Renal cortical epithelial cell (primary cell): ENCODE measurements around the gene TMEM208. TPM values are rescaled to one million over a fixed set of nuclear protein-coding genes. Genes with fewer than 3 reads are reported as not detected.

Experiments used
- DNase-seq: peaks from one replicate; pipeline ENCODE4 v3.0.0-alpha.2; 2011; ENCODE audit warnings: low read depth
- total RNA-seq: library from RNA; depleted of rRNA; stranded (reverse); fragments of >200 nt; gene quantifications from 2 replicates; pipeline ENCODE4 v1.2.3, GENCODE V29; 2014

The TMEM208 gene
- 22.0 and 50.2 TPM in 2 replicates for total RNA-seq

DNA sequence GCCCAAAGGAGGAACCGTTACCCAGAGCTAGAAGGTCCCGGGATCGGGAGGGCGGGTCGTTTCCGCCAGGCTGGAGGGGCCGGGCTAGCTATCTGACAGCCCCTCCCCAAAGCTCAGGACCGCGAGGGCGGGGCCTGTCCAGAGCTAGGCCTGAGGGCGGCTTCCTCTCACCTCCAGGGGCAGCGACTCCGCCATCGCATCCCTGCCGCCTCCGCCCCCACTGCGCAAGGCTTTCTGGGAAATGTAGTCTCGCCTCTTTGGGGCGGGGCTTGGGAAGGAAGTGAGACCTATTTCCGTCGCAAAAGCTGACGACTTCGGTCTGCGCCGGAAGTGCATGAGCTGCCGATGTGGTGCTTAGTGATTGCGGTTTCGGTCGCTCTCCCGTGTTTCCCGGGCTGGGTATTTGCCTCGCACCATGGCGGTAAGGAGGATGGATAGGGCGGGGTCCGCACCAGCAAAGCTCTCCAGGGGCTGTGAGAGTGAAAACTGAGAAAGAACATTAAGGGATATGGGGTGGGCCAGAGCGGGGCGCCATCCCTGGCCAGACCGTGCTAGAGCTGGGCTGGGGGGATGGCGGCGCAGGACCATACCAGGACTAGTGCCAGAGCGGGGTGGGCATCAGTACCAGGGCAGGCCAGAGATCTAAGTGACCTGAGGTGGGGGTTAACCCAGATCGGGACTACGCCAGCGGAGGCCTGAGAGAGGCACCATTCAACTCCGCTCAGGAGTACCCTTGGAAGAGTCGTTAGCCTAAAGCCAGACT lies at the start of gene TMEM208:
Gene TMEM208, plus strand, starts transcription at position 327 of the 763 bp plus-strand sequence. Its CDS starts 89 bp downstream, at position 416.
- peak; percentile 94 for DNase-seq

DNA sequence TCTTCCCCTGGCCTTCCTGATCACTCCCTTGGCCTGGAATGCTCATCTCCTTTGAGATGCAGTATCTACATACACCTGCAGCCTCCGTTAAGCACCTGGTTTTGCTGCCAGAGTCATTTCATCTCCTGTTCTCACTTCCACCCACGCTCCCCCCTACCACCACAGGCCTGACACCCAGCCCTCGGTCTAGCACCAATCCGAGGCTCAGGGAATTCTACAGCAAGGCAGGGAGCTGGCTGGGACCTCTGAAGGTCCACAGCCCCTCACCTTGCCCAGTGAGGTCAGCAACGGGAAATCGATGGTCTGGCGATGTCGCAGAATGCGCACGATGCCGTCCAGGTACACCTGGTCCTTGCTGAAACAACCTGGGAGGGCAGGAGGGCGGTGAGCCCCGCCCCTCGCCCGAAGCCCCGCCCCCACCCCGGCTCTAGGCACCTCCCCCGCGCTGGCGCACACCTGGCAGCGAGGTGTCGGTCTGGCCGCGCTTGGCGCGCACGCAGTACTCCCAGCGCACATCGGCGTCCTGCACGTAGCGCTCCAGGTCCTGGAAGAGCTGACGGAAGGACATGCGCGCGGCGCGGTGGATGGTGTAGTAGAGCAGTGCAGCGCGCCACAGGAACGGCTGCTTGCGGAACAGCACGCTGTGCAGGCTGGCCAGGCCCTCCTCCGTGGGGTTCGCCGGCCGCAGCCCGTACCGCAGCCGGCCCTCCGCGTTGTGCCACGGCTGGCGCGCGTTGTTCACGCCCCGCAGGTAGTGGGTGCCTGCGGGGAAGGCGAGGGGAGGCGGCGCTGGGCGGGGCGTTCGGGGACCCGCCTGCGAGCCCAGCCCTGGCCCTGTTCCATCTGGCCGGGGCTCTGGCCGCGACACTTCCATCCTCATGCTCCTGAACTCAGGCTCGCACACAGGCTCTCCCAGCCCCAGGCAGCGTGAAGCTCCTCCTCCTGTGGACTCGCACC lies 48.9 kb upstream of the TMEM208 start:
- peak; percentile 23 for DNase-seq

GRCh38 chr16:67179421-67180080 lies 47.4 kb upstream of the TMEM208 start:
- DNase-seq = no peak

DNA sequence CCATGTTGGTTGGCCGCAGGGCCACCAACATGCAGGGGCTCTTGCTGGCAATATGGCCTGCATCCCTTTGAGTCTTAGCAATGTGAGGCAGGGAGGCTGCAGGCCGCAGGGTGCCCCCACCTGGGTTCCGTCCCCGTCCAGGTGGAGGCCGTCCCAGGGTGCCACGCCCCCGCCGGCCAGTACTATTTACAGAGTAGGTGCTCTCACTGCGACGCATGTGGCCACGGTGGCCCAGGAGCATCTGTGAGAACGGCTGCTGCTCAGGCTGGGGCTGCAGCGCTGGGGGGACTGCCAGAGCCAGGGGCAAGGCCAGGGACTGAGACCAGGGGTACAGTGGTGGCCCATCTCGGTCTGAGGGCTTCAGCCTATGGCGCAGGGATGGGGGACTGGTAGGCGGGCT lies 46.8 kb upstream of the TMEM208 start:
- no peak for DNase-seq

GRCh38 chr16:67181346-67181745 lies 45.6 kb upstream of the TMEM208 start:
- peak; percentile 33 for DNase-seq

DNA sequence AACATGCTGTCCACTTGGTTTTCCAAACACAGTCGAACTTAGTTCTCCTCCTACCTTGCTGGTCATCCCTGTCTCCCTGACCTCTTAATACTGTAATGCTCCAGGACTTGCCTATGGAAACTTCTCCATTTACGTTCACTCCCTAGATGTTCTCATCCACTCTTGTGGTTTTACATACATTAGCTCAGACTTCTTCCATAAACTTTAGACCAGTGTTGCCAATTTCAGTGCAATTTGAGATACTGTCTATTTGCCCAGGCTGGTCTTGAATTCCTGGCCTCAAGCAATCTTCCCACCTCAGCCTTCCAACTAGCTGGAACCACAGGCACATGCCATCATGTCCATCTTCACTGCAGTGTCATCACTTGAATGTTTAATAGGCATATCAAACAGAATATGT lies 44.6 kb upstream of the TMEM208 start:
- DNase-seq = no peak

DNA sequence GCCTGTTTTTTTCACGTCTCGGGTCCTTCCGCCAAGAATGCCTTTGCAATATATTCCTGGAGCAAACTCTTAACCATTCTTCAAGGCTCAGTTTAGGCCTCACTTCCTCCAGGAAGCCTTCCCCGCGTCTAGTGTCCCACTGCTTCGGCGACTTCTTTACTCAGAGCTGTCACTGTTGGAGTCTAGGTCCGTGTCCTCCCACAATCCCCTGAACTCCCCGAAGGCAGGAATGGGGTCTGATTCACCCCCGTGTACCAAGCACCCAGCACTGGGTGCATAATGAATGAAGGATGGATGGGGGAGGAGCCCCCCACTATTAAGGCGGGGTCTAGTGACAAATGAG lies 43.7 kb upstream of the TMEM208 start:
- no peak for DNase-seq

GRCh38 chr16:67183627-67184452 lies 43.1 kb upstream of the TMEM208 start, which contains the start of gene MATCAP1:
MATCAP1 (minus strand) TSS chr16:67183963; CDS start chr16:67180610, 3,353 bp downstream.
- peak; percentile 96 for DNase-seq

- DNase-seq = no peak
Measured at GRCh38 chr16:67184453-67184994, 42.4 kb upstream of the TMEM208 start.

GRCh38 chr16:67184995-67185650 lies 41.8 kb upstream of the TMEM208 start:
- DNase-seq = peak; percentile 78

DNA sequence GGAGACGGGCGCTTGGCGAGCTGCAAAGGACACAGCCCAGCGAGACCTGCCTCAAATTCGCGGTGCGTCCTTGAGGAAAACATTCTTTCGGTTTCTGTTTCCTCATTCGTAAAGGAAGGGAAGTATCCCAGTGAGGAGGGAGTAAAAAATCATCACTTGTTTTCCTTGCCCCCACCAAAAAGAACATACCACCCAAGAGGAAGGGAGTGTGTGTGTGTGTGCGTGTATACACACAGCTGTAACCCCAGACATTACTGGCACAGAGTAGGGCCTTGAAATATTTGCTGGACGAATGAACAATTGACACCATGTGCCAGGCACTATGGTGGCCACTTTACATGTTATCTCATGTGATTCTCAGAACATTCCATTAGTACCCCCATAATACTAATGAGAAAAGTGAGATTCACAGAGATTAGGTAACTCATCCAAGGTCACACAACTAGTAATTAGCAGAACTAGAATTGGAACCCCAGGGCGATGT lies 41.2 kb upstream of the TMEM208 start:
- DNase-seq = no peak

DNA sequence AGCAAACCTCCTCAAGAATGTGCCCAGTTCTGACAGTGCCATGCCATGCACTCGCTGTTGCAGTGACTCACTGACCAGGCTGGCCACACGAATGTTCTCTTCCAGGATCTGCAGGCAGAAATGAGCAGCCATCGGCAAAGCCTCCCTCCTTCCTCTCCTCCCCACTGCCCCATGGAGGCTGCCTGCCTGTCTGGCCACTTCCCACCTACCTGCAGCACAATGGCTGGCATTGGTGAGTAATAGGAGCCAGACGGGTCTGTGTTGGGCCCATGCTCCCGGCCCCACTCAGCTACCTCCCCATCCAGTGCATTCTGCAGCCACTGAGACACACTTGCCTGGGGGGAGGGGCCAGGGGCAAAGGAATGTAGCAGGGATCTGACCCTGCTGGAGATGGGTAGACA lies 40.4 kb upstream of the TMEM208 start:
- DNase-seq = peak; percentile 88

DNA sequence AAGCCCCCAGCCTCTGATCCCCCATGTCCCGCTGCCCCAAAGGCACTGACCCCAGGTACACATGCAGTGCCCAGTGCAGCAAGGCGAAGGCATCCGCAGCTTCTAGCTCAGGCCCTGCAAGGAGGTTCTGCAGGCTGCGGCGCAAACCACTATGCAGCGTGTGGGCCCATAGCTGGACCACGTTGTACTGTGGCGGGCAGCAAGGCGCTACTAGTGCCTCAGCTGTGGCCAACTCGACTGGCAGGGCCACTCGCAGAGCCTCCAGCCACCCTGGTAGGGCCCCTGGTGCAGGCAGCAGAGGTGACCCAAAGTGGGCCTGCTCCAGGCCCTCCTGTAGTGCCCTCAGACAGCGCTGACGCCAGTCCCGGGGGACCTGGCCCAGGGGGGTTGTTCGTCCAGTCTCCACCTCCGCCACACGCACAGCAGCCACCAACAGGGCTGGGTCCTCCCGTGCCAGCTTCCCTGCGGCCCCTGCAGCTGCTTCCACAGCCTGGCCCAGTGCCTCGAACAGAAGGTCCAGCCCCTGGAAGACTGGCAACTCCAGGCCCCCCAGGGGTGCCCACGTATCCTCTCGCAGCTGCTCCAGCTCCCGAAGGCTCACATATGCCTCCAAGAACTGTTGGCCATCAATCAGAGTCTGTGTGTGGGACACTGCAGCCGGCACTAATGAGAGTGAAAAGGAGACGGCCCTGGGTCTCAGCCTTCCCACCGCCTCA lies 39.6 kb upstream of the TMEM208 start:
- DNase-seq = no peak

- DNase-seq = no peak
Measured at GRCh38 chr16:67188323-67188722, 38.6 kb upstream of the TMEM208 start.

GRCh38 chr16:67188798-67189197 lies 38.1 kb upstream of the TMEM208 start:
- DNase-seq = no peak

- no peak for DNase-seq
Measured at GRCh38 chr16:67190041-67190440, 36.9 kb upstream of the TMEM208 start, which contains the start of gene EXOC3L1. EXOC3L1 (minus strand) TSS chr16:67190136; CDS start chr16:67189676, 460 bp downstream.

DNA sequence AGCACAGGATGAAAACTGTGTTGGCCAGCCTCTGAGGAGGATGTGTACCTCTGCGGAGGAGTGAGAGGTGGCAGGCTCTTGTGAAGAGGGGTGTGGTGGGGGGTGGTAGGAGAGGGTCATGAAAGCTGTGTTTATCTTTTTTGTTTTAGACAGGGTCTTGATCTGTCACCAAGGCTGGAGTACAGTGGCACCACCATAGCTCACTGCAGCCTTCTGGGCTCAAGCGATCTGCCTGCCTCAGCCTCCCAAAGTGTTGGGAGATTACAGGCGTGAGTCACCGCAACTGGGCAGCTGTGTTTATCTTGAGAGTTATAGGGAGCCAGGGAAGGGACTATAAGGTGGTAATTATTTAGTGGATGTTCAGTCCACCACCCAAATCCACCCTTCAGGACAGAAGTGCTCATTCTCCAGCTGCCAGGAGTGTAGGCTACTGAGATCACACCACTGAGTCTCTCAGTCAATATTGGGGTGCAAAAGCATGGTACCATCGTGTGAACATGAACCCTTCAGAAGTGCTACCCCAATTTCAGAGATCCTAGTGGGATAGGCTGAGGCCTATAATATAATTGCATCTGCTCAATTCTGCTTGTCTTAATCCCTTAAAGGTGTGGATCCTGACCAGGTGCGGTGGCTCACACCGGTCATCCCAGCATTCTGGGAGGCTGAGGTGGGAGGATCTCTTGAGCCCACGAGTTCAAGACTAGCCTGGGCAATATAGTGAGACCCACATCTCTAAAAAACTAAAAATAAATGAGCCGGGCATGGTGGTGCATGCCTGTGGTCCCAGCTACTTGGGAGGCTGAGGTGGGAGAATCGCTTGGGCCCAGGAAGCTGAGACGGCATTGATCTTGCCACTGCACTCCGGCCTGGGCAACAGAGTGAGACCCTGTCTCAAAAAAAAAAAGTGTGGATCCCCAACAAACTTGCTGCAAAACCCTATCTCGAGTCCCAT lies 36.2 kb upstream of the TMEM208 start:
- no peak for DNase-seq

DNA sequence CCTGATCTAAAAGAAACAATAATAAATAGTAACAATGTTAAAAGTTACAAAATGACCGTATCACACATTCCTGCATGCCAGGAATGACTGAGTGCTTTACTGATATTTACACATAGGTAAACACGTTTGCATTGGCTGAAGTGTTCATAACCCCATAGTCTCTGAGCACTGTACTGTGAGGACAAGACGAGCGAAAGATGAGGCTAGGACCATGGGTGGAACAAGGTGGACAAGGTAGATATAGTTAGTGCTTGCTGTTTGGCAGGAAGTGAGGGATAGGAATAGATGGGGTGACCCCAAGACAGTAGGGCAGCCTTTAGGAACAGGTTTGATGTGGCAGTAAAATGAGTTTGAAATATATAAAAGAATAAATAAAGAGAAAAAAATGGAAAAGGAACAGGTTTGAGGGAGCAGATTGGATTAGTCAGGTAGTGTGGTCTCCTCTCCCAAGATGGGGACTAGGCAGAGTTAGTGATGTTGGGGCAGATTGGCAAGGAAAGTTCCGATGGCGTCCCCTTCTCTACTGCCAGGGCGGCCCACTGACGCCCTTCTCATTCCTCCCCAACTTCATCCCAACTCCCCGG lies 35.4 kb upstream of the TMEM208 start:
- DNase-seq = no peak
